Measurements from ENCODE around the gene CDH13. TPM values are rescaled to one million over a fixed set of nuclear protein-coding genes. Genes with fewer than 3 reads are reported as not detected.

Gene CDH13
- polyA plus RNA-seq, 1 donor from 2014 or later: 3.2 TPM

- TF ChIP-seq SMC3 (conservative IDR thresholded peaks at IDR 0.05; ENCODE audit: poor library complexity) (no peak), MXI1 (conservative IDR thresholded peaks at IDR 0.05; ENCODE audit: poor library complexity, severe bottlenecking) (no peak), EZH2 (IDR thresholded peaks at IDR 0.05; ENCODE audit: borderline replicate concordance, insufficient read depth, low read length, poor library complexity, severe bottlenecking) (no peak), TAF1 (IDR thresholded peaks at IDR 0.05; ENCODE audit: low read depth) (no peak), POLR2AphosphoS5 (IDR thresholded peaks at IDR 0.05) (no peak), RAD21 (conservative IDR thresholded peaks at IDR 0.05) (no peak), EP300 (conservative IDR thresholded peaks at IDR 0.05; ENCODE audit: poor library complexity, severe bottlenecking) (no peak)
- H2AFZ ChIP-seq (ENCODE audit: low read depth, low read length): no peak overlapping the region
- H4K20me1 ChIP-seq (ENCODE audit: insufficient read depth): no peaks in the 10 kb centered on the region
- H3K79me2 ChIP-seq (replicated peaks; ENCODE audit: insufficient read depth, low read length): no peaks in the 10 kb centered on the region
- no peak overlapping the region for H3K27ac ChIP-seq (ENCODE audit: low read length)
- H3K9me3 ChIP-seq (ENCODE audit: low read length): no peaks in the 10 kb centered on the region
- H3K9ac ChIP-seq (ENCODE audit: low read length): no peak overlapping the region
- no peak overlapping the region for H3K4me3 ChIP-seq (ENCODE audit: low read length)
- no peak overlapping the region for H3K4me2 ChIP-seq (ENCODE audit: low read length)
- H3F3A ChIP-seq (ENCODE audit: insufficient read depth, low read length, poor library complexity, severe bottlenecking): no peaks in the 10 kb centered on the region
- no peaks in the 10 kb centered on the region for H3K9me2 ChIP-seq (ENCODE audit: insufficient read depth, low read length)
- H3K36me3 ChIP-seq (ENCODE audit: insufficient read depth, low read length): no peaks in the 10 kb centered on the region
- H3K27me3 ChIP-seq (ENCODE audit: insufficient read depth, low read depth, low read length): no peaks in the 10 kb centered on the region
These were observed 157.8 kb downstream of the CDH13 start for GRCh38 chr16:82784573-82784968.

GRCh38 chr16:82788225-82788624, 161.5 kb downstream of the CDH13 start:
- no peaks in the 10 kb centered on the region for H3K27me3 ChIP-seq (ENCODE audit: insufficient read depth, low read depth, low read length)

More at GRCh38 chr16:82788225-82788624, 161.5 kb downstream of the CDH13 start:
- Histone ChIP-seq H3K4me3 (ENCODE audit: low read length) (no peak overlapping the region), H3K9me3 (ENCODE audit: low read length) (no peaks in the 10 kb centered on the region), H3K9ac (ENCODE audit: low read length) (no peak overlapping the region), H2AFZ (ENCODE audit: low read depth, low read length) (no peak overlapping the region), H3F3A (ENCODE audit: insufficient read depth, low read length, poor library complexity, severe bottlenecking) (no peaks in the 10 kb centered on the region), H3K9me2 (ENCODE audit: insufficient read depth, low read length) (no peaks in the 10 kb centered on the region), H3K36me3 (ENCODE audit: insufficient read depth, low read length) (no peaks in the 10 kb centered on the region), H3K4me2 (ENCODE audit: low read length) (no peak overlapping the region), H3K27ac (ENCODE audit: low read length) (no peak overlapping the region), H3K79me2 (replicated peaks; ENCODE audit: insufficient read depth, low read length) (no peaks in the 10 kb centered on the region), H4K20me1 (ENCODE audit: insufficient read depth) (no peaks in the 10 kb centered on the region)
- no peak for TF ChIP-seq MXI1 (conservative IDR thresholded peaks at IDR 0.05; ENCODE audit: poor library complexity, severe bottlenecking)
- no peak for TF ChIP-seq SMC3 (conservative IDR thresholded peaks at IDR 0.05; ENCODE audit: poor library complexity)
- TF ChIP-seq, protein P1, sequence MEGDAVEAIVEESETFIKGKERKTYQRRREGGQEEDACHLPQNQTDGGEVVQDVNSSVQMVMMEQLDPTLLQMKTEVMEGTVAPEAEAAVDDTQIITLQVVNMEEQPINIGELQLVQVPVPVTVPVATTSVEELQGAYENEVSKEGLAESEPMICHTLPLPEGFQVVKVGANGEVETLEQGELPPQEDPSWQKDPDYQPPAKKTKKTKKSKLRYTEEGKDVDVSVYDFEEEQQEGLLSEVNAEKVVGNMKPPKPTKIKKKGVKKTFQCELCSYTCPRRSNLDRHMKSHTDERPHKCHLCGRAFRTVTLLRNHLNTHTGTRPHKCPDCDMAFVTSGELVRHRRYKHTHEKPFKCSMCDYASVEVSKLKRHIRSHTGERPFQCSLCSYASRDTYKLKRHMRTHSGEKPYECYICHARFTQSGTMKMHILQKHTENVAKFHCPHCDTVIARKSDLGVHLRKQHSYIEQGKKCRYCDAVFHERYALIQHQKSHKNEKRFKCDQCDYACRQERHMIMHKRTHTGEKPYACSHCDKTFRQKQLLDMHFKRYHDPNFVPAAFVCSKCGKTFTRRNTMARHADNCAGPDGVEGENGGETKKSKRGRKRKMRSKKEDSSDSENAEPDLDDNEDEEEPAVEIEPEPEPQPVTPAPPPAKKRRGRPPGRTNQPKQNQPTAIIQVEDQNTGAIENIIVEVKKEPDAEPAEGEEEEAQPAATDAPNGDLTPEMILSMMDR (IDR thresholded peaks at IDR 0.05; ENCODE audit: poor library complexity, severe bottlenecking): no peak
- TF ChIP-seq, protein P2, sequence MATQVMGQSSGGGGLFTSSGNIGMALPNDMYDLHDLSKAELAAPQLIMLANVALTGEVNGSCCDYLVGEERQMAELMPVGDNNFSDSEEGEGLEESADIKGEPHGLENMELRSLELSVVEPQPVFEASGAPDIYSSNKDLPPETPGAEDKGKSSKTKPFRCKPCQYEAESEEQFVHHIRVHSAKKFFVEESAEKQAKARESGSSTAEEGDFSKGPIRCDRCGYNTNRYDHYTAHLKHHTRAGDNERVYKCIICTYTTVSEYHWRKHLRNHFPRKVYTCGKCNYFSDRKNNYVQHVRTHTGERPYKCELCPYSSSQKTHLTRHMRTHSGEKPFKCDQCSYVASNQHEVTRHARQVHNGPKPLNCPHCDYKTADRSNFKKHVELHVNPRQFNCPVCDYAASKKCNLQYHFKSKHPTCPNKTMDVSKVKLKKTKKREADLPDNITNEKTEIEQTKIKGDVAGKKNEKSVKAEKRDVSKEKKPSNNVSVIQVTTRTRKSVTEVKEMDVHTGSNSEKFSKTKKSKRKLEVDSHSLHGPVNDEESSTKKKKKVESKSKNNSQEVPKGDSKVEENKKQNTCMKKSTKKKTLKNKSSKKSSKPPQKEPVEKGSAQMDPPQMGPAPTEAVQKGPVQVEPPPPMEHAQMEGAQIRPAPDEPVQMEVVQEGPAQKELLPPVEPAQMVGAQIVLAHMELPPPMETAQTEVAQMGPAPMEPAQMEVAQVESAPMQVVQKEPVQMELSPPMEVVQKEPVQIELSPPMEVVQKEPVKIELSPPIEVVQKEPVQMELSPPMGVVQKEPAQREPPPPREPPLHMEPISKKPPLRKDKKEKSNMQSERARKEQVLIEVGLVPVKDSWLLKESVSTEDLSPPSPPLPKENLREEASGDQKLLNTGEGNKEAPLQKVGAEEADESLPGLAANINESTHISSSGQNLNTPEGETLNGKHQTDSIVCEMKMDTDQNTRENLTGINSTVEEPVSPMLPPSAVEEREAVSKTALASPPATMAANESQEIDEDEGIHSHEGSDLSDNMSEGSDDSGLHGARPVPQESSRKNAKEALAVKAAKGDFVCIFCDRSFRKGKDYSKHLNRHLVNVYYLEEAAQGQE (IDR thresholded peaks at IDR 0.05; ENCODE audit: borderline replicate concordance): no peak
- TF ChIP-seq RAD21 (conservative IDR thresholded peaks at IDR 0.05): no peak
- no peak for TF ChIP-seq EZH2 (IDR thresholded peaks at IDR 0.05; ENCODE audit: borderline replicate concordance, insufficient read depth, low read length, poor library complexity, severe bottlenecking)
- TF ChIP-seq POLR2AphosphoS5 (IDR thresholded peaks at IDR 0.05): no peak
- no peak for TF ChIP-seq TAF1 (IDR thresholded peaks at IDR 0.05; ENCODE audit: low read depth)
- no peak for TF ChIP-seq EP300 (conservative IDR thresholded peaks at IDR 0.05; ENCODE audit: poor library complexity, severe bottlenecking)

All from neural cell (in vitro differentiated cells).